HepG2 (cell line): ENCODE measurements around the gene SPRYD3. TPM values are rescaled to one million over a fixed set of nuclear protein-coding genes. Genes with fewer than 3 reads are reported as not detected.

Source experiments
- CBX5 ChIP-seq: sonication (generic); formaldehyde crosslinking; IDR thresholded peaks from 2 replicates; pipeline ENCODE4 v1.4.0; 2020; ENCODE audit warnings: missing genetic modification reagents, borderline replicate concordance
- CEBPB ChIP-seq: IDR thresholded peaks from 2 replicates; pipeline ENCODE4 v1.6.1; 2011; ENCODE audit warnings: low read depth, low read length, improper control_type of control experiment, borderline replicate concordance
- CENPX ChIP-seq: sonication (generic); formaldehyde crosslinking; IDR thresholded peaks from 2 replicates; pipeline ENCODE4 v1.9.0; 2021; ENCODE audit warnings: mild to moderate bottlenecking, missing genetic modification reagents, moderate library complexity
- DNMT1 ChIP-seq: sonication (generic); formaldehyde crosslinking; IDR thresholded peaks from 2 replicates; pipeline ENCODE4 v1.5.1; 2020; ENCODE audit warnings: mild to moderate bottlenecking, missing genetic modification reagents
- HBP1 ChIP-seq: IDR thresholded peaks from 2 replicates; pipeline ENCODE4 v1.6.1; 2016; ENCODE audit warnings: low read depth, control low read depth
- HOXD1 ChIP-seq: sonication (generic); formaldehyde crosslinking; IDR thresholded peaks from 2 replicates; pipeline ENCODE4 v1.5.0; 2020; ENCODE audit warnings: missing genetic modification reagents
- SNAPC4 ChIP-seq: sonication (generic); formaldehyde crosslinking; IDR thresholded peaks from 2 replicates; pipeline ENCODE4 v1.4.0; 2020; ENCODE audit warnings: mild to moderate bottlenecking, missing genetic modification reagents
- SOX5 ChIP-seq: IDR thresholded peaks from 2 replicates; pipeline ENCODE4 v1.6.1; 2016; ENCODE audit warnings: borderline replicate concordance
- SPEN ChIP-seq: sonication (generic); formaldehyde crosslinking; IDR thresholded peaks from 2 replicates; pipeline ENCODE4 v1.5.1; 2020; ENCODE audit warnings: low read depth, mild to moderate bottlenecking, missing genetic modification reagents
- TFE3 ChIP-seq: IDR thresholded peaks from 2 replicates; pipeline ENCODE4 v1.6.1; 2016
- ZBTB7A ChIP-seq: sonication (generic); formaldehyde crosslinking; IDR thresholded peaks from 2 replicates; pipeline ENCODE4 v1.8.0; 2022; ENCODE audit warnings: mild to moderate bottlenecking, missing genetic modification reagents
- ZEB1 ChIP-seq: IDR thresholded peaks from 2 replicates; pipeline ENCODE4 v1.6.1; 2012; ENCODE audit warnings: mild to moderate bottlenecking, low read depth, inconsistent platforms; ENCODE audit not compliant: insufficient replicate concordance
- ZNF256 ChIP-seq: sonication (generic); formaldehyde crosslinking; conservative IDR thresholded peaks from 2 replicates; pipeline ENCODE4 v1.4.0; 2020; ENCODE audit warnings: missing genetic modification reagents
- ZNF333 ChIP-seq: sonication (generic); formaldehyde crosslinking; IDR thresholded peaks from 2 replicates; pipeline ENCODE4 v1.4.0; 2020; ENCODE audit warnings: mild to moderate bottlenecking, missing genetic modification reagents, borderline replicate concordance
- ZNF350 ChIP-seq: sonication (generic); formaldehyde crosslinking; IDR thresholded peaks from 2 replicates; pipeline ENCODE4 v1.4.0; 2020; ENCODE audit warnings: mild to moderate bottlenecking, low read depth, missing genetic modification reagents, borderline replicate concordance
- ZNF740 ChIP-seq: sonication (generic); formaldehyde crosslinking; IDR thresholded peaks from 2 replicates; pipeline ENCODE4 v1.4.0; 2020; ENCODE audit warnings: missing genetic modification reagents
- ZNF747 ChIP-seq: sonication (generic); formaldehyde crosslinking; IDR thresholded peaks from 2 replicates; pipeline ENCODE4 v1.8.1; 2023; ENCODE audit warnings: missing genetic modification reagents, mild to moderate bottlenecking, borderline replicate concordance
- ZNF775 ChIP-seq: sonication (generic); formaldehyde crosslinking; IDR thresholded peaks from 2 replicates; pipeline ENCODE4 v1.4.0; 2020; ENCODE audit warnings: missing genetic modification reagents, mild to moderate bottlenecking, moderate library complexity, borderline replicate concordance
- polyA plus RNA-seq, 8 experiments: library from polyadenylated mRNA; depleted of rRNA in 3 of 8; stranded (reverse) in 7 of 8; unstranded in 1 of 8; fragments of >200 nt; fragmentation: Illumina TruSeq in 4 of 8; extraction: Trizol in 4 of 8; gene quantifications; 2 replicates each; pipeline versions ENCODE4 v1.2.1 to v1.2.3, GENCODE V29; 2011 to 2016; ENCODE audit warnings: low read depth in 4 of 8, missing spikeins in 1 of 8, mixed read lengths in 1 of 8; ENCODE audit not compliant: insufficient read depth in 1 of 8
- total RNA-seq, 5 experiments: library from RNA; depleted of rRNA; stranded (reverse); fragments of >200 nt; fragmentation: Illumina TruSeq; extraction: Trizol; gene quantifications; 2 replicates each; pipeline ENCODE4 v1.2.3, GENCODE V29; 2016; ENCODE audit warnings: low read depth in 1 of 5
- TF ChIP-seq, protein P1 (sequence below): sonication (generic); formaldehyde crosslinking; IDR thresholded peaks from 2 replicates; pipeline ENCODE4 v1.8.0; 2022; ENCODE audit warnings: missing genetic modification reagents, mild to moderate bottlenecking, inconsistent platforms, borderline replicate concordance

SPRYD3 gene
- total and polyA plus RNA-seq, 2 of the 13 experiments (the other 11 are each of a cell fraction or from before 2014, with no cell fraction given) = 9.0 to 9.2 TPM

DNA sequence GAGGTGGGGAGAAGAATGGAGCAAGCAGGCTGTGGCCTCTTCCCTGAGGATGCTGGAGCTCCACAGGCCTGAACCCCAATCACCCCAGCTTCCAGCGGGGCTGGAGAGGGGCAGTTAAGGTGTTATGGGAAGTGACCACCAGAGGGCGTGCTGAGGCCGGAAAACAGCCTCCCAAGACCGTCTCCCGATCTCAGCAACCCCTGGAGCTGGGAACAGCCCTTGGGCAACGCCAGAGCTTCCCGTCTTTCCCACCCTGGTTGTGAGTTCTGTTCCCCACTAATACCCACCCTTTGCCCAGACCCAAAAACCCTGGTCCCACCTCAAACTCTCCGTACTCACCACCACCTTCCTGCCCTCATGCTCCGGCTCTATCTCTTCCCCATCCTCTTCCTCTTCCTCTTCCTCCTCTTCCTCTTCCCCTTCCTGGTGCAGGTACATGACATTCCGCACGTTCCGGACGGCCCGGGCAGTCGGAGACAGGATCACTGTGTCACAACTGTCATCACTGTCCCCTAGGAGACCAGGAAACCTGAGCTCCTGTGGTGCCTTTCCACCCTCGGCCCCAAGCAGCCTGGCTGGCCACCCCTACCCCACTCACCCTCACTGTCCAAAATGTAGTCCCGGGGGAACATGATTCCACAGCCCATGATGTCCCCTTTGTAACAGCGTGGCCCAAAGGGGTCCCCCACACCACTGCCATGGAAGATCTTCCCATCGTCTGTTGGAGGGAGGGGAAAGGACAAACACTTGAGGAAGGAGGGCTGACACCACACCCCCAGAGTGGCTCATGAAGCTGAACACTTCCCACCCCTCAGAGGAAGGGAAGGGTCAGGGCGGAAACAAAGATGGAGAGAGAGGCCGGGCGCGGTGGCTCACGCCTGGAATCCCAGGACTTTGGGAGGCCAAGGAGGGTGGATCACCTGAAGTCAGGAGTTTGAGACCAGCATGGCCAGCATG is 12.9 kb downstream of the SPRYD3 start (continued):
- TF ChIP-seq SNAPC4 (CRISPR knock-in tag) (no peak), HBP1 (CRISPR knock-in tag) (no peak), TFE3 (CRISPR knock-in tag) (peak; percentile 63; the same call in 1 of the 2 replicates), SOX5 (CRISPR knock-in tag) (no peak), CENPX (no peak), ZEB1 (no peak), SPEN (no peak), ZNF256 (CRISPR knock-in tag) (no peak), ZNF350 (CRISPR knock-in tag) (peak; percentile 61), HOXD1 (CRISPR knock-in tag) (no peak), ZNF775 (CRISPR knock-in tag) (no peak), CBX5 (CRISPR knock-in tag) (no peak), ZBTB7A (CRISPR knock-in tag) (no peak), ZNF740 (CRISPR knock-in tag) (no peak), ZNF333 (CRISPR knock-in tag) (0 out of 2 replicates have a peak, but pooled peaks have one; percentile 25), CEBPB (no peak), DNMT1 (CRISPR knock-in tag) (0 out of 2 replicates have a peak, but pooled peaks have one; percentile 71), ZNF747 (CRISPR knock-in tag) (no peak)
- TF ChIP-seq, protein P1, sequence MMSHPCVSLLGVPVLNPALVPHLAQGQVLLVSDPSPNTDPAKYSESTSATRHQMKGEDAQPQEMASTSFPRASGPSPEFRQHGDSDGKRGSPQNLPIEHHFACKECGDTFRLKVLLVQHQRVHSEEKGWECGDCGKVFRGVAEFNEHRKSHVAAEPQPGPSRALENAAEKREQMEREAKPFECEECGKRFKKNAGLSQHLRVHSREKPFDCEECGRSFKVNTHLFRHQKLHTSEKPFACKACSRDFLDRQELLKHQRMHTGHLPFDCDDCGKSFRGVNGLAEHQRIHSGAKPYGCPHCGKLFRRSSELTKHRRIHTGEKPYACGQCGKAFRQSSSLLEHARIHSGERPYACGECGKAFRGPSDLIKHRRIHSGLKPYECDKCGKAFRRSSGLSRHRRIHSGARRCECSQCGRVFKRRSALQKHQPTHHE (CRISPR knock-in tag) = no peak
